ENCODE data around the gene RPRD1B. TPM values are rescaled to one million over a fixed set of nuclear protein-coding genes. Genes with fewer than 3 reads are reported as not detected.
A peak's percentile ranks its signal among the peaks of the same experiment; 100 is the strongest.

Gene RPRD1B
- total and polyA plus RNA-seq, 3 experiments from 2014 or later = 5.2 to 39.1 (median 39.1) TPM

DNA sequence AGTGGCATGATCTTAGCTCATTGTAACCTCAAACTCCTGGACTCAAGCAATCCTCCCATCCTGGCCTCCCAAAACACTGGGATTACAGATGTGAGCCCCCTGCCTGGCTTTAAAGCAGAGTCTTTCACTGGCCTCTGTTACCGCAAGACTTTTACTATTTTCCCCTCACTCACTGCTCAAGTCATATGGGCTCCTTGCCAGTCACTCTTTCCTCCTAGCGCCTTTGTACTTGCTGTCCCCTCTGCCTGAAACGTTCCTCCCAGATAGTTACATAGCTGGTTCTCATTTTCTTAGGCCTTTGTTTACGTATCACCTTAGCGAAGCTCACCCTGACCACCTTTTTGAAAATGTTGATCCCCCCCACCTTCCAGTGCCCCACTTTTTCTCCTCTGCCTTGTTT, 29.3 kb downstream of the RPRD1B start:
- H3K27me3 ChIP-seq (ENCODE audit: insufficient read depth, low read length, poor library complexity, severe bottlenecking) = no peaks in the 10 kb centered on the region
- no peaks in the 10 kb centered on the region for H3K9me3 ChIP-seq (ENCODE audit: low read length)
- ChIA-PET CTCF (no interaction called here), POLR2A (no interaction called here)
- Mint-ChIP-seq H3K4me1 (peaks cover 0 to 7% (median 0%) of the 10 kb centered on the region in 3 donors), H3K36me3 (peaks cover 7 to 30% (median 25%) of the 10 kb centered on the region in 3 donors), H3K27me3 (no peaks in the 10 kb centered on the region), H3K4me3 (no peak overlapping the region), H3K27ac (no peak overlapping the region), H3K9me3 (no peaks in the 10 kb centered on the region)
- no peak for DNase-seq
- no peak overlapping the region for H3K4me3 ChIP-seq (ENCODE audit: low read length)
- H3K4me1 ChIP-seq (ENCODE audit: insufficient read depth, low read length) = no peaks in the 10 kb centered on the region
- H3K36me3 ChIP-seq (ENCODE audit: insufficient read depth, low read length) = peaks cover 79% of the 10 kb centered on the region
- H3K27ac ChIP-seq (ENCODE audit: low read depth, low read length) = no peak overlapping the region

DNA sequence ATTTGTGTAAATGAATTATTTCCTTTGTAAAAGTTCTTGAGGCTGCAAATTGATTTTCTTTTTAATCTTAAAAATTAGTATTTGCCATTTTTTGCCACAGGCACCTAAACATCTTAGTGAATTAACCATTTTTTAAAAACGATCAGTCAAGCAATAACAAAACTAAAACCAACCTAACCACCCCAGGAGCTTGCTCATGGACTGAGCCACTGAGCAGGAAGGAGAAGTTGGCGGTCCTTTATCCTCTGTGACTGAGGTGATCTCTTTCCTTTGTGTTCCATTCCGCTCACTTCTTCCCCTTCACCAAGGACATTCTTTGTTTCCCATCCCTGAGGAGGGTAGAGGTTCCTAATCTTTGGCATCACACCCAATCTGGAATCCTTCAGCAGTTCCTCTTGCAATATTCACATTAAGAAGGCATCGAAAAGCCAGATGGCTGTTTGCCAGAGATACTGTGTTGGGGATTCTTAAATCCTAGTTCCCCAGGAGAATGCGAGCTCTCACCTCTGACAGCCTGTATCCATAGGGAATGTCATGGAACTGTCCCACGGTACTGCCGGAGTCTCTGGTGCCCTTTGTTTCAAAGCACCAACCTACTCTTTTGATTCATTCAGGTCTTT, 30.5 kb downstream of the RPRD1B start:
- no peaks in the 10 kb centered on the region for H3K4me1 ChIP-seq (ENCODE audit: insufficient read depth, low read length)
- no peaks in the 10 kb centered on the region for H3K9me3 ChIP-seq (ENCODE audit: low read length)
- Mint-ChIP-seq H3K27ac (no peak overlapping the region), H3K9me3 (no peaks in the 10 kb centered on the region), H3K4me1 (peaks cover 0 to 7% (median 0%) of the 10 kb centered on the region in 3 donors), H3K27me3 (no peaks in the 10 kb centered on the region), H3K4me3 (no peak overlapping the region), H3K36me3 (peaks cover 8 to 32% (median 26%) of the 10 kb centered on the region in 3 donors)
- CTCF ChIA-PET = interaction anchor here (1.3 to 1.7 kb wide), 2 partner anchors 10 to 157 kb away, joined by 4 to 5 read pairs; no protein-coding TSS in a partner anchor
- no peak overlapping the region for H3K4me3 ChIP-seq (ENCODE audit: low read length)
- DNase-seq = no peak
- POLR2A ChIA-PET = no interaction called here
- H3K36me3 ChIP-seq (ENCODE audit: insufficient read depth, low read length) = peaks cover 73% of the 10 kb centered on the region
- H3K27me3 ChIP-seq (ENCODE audit: insufficient read depth, low read length, poor library complexity, severe bottlenecking) = no peaks in the 10 kb centered on the region
- no peak overlapping the region for H3K27ac ChIP-seq (ENCODE audit: low read depth, low read length)

DNA sequence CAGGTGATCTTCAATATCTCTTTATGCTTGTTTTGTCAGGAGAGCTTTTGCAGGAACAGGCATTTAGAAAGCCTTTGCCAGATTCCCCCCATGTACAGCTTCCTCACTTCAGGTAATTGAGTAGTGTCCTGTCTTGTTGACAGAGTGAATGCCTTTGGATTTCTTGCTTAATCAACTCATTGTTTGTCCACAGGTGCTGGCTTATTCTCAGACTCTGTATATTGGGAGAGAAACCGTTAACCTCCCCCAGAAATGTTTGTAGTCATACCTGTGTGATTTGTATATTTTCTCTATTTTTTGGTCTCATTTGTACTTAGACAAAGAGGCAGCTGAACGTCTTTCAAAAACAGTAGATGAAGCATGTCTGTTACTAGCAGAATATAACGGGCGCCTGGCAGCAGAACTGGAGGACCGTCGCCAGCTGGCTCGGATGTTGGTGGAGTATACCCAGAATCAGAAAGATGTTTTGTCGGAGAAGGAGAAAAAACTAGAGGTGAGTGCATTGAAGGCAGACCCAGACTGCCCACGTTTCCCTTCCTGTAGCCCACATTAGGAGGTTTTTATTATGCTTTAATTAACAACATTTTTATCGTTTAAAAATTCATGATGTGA, 32.3 kb downstream of the RPRD1B start:
- Mint-ChIP-seq H3K4me3 (no peak overlapping the region), H3K9me3 (no peaks in the 10 kb centered on the region), H3K27me3 (no peaks in the 10 kb centered on the region), H3K27ac (no peak overlapping the region), H3K36me3 (peaks cover 15 to 32% (median 22%) of the 10 kb centered on the region in 3 donors), H3K4me1 (no peaks in the 10 kb centered on the region)
- H3K4me3 ChIP-seq (ENCODE audit: low read length) = no peak overlapping the region
- POLR2A ChIA-PET = no interaction called here
- H3K4me1 ChIP-seq (ENCODE audit: insufficient read depth, low read length) = no peaks in the 10 kb centered on the region
- H3K36me3 ChIP-seq (ENCODE audit: insufficient read depth, low read length) = peaks cover 60% of the 10 kb centered on the region
- CTCF ChIA-PET = interaction anchor here (1.7 kb wide), 1 partner anchor 155 kb away, joined by 5 read pairs; no protein-coding TSS in a partner anchor
- no peak for DNase-seq
- no peak overlapping the region for H3K27ac ChIP-seq (ENCODE audit: low read depth, low read length)
- H3K27me3 ChIP-seq (ENCODE audit: insufficient read depth, low read length, poor library complexity, severe bottlenecking) = no peaks in the 10 kb centered on the region
- no peaks in the 10 kb centered on the region for H3K9me3 ChIP-seq (ENCODE audit: low read length)

DNA sequence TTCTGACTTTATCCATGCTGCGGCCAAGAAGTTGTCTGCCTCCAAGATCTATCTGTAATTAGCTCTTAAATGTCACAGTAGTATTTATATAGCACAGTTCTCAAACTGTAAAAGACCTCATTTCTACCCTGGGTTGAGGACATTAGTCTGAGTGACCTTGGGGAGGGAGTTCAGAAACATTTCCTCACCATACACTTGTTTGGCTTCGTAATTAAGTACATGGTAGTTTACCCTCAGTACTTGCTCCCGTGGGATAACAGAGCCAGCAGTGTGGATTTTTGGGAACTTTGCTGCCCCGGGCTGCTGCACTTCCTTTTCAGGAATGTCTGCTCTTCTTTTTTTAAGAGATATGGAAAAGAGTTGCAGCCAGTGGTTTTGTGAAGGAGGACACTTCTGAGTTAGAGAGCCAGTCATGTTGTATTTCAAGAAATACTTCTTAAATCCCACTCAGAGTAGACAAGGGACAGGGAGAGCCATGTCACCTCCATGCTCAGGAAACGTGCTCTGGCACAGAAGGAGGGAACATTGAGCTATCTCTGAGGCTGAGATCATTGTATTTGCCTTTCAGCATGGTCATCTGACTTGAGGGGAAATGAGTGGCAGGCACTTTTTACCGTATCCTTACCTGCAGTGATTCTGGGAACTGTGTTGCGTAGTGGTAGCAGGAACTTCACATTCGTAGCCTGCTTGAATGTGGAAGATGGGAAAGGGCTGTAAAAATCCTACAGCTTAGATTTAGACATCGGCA, 33.6 kb downstream of the RPRD1B start:
- CTCF ChIA-PET = interaction anchor here (1.0 kb wide), 1 partner anchor 9 kb away, joined by 4 read pairs; no protein-coding TSS in a partner anchor

DNA sequence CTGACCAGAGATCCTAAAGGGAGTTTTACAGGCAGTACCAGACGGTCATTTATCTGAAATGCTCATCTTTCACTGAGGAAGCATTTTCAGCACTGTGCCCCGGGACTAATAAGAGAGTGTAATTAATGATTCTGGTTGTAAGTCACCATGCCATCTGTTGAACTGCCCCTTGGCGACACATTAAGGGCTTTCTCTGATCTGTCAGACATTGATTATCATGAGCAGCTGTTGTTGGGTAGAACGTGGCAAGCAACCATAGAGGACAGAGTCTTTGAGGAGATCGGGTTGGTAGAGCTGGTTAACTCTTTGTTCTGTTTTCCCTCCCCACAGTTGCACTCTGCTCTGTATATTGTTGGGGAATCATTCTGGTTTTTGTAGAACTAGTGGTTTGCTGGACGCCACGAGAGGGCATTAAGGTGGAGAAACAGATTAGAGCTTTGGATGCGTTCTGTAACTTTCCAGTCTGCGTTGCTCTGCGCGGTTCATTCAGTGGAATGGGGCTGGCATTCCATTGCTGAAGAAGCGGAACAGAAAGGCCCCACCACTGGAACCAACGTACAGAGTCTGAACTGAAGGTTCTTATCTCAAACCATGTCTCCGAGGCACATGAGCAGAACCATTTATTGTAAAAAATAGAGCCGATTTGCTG, 34.3 kb downstream of the RPRD1B start:
- no peak overlapping the region for H3K27ac Mint-ChIP-seq
- Histone ChIP-seq H3K27ac (ENCODE audit: low read depth, low read length) (no peak overlapping the region), H3K4me1 (ENCODE audit: insufficient read depth, low read length) (no peaks in the 10 kb centered on the region), H3K27me3 (ENCODE audit: insufficient read depth, low read length, poor library complexity, severe bottlenecking) (no peaks in the 10 kb centered on the region), H3K36me3 (ENCODE audit: insufficient read depth, low read length) (peaks cover 41% of the 10 kb centered on the region), H3K9me3 (ENCODE audit: low read length) (no peaks in the 10 kb centered on the region), H3K4me3 (ENCODE audit: low read length) (no peak overlapping the region)
- no peaks in the 10 kb centered on the region for H3K27me3 Mint-ChIP-seq
- no peaks in the 10 kb centered on the region for H3K9me3 Mint-ChIP-seq
- CTCF ChIA-PET = no interaction called here
- H3K4me1 Mint-ChIP-seq = peaks cover 0 to 10% (median 6%) of the 10 kb centered on the region in 3 donors
- peaks cover 28 to 48% (median 41%) of the 10 kb centered on the region in 3 donors for H3K36me3 Mint-ChIP-seq
- POLR2A ChIA-PET = no interaction called here
- DNase-seq = no peak
- H3K4me3 Mint-ChIP-seq = no peak overlapping the region

More for the DNA sequence above, 33.6 kb downstream of the RPRD1B start:
- no peaks in the 10 kb centered on the region for H3K27me3 ChIP-seq (ENCODE audit: insufficient read depth, low read length, poor library complexity, severe bottlenecking)
- H3K36me3 Mint-ChIP-seq = peaks cover 25 to 41% (median 34%) of the 10 kb centered on the region in 3 donors
- POLR2A ChIA-PET = no interaction called here
- no peak overlapping the region for H3K4me3 ChIP-seq (ENCODE audit: low read length)
- H3K9me3 Mint-ChIP-seq = no peaks in the 10 kb centered on the region
- H3K36me3 ChIP-seq (ENCODE audit: insufficient read depth, low read length) = peaks cover 48% of the 10 kb centered on the region
- H3K27ac ChIP-seq (ENCODE audit: low read depth, low read length) = no peak overlapping the region
- H3K9me3 ChIP-seq (ENCODE audit: low read length) = no peaks in the 10 kb centered on the region
- peaks cover 0 to 3% (median 0%) of the 10 kb centered on the region in 3 donors for H3K4me1 Mint-ChIP-seq
- no peaks in the 10 kb centered on the region for H3K27me3 Mint-ChIP-seq
- H3K4me3 Mint-ChIP-seq = no peak overlapping the region
- H3K27ac Mint-ChIP-seq = no peak overlapping the region
- H3K4me1 ChIP-seq (ENCODE audit: insufficient read depth, low read length) = no peaks in the 10 kb centered on the region
- DNase-seq = no peak

DNA sequence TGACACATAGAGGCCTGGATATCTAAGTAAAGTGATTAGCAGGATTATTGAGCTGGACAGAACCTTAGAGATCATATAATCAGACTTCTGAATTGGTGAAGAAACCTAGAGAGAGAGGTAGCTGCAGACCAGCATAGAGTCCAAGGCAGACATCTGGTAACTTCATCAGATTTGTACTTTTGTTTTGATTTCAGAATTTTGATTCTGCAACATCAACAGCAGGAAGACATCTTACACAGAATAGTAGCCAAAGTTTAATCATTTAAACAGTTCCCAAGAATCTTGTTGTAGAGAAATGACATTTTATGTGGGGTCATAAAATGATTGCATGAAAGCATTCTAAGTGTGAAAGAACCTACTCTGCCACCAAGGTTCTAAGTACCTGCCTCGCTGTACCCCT, 39.4 kb downstream of the RPRD1B start:
- no peaks in the 10 kb centered on the region for H3K27me3 ChIP-seq (ENCODE audit: insufficient read depth, low read length, poor library complexity, severe bottlenecking)
- H3K27ac ChIP-seq (ENCODE audit: low read depth, low read length) = no peak overlapping the region
- no peaks in the 10 kb centered on the region for H3K9me3 ChIP-seq (ENCODE audit: low read length)
- Mint-ChIP-seq H3K36me3 (peaks cover 31 to 80% (median 39%) of the 10 kb centered on the region in 3 donors), H3K27ac (peak overlapping the region in 3 of 8 donors; percentile 2 to 71 (median 3)), H3K9me3 (no peaks in the 10 kb centered on the region), H3K4me1 (peaks cover 9 to 34% (median 30%) of the 10 kb centered on the region in 3 donors), H3K4me3 (no peak overlapping the region), H3K27me3 (no peaks in the 10 kb centered on the region)
- ChIA-PET POLR2A (no interaction called here), CTCF (interaction anchor here (0.7 to 2.6 kb wide), 9 partner anchors 9 to 150 kb away, joined by 3 to 16 read pairs (median 3); no protein-coding TSS in a partner anchor)
- H3K4me3 ChIP-seq (ENCODE audit: low read length) = no peak overlapping the region
- no peaks in the 10 kb centered on the region for H3K4me1 ChIP-seq (ENCODE audit: insufficient read depth, low read length)
- peaks cover 10% of the 10 kb centered on the region for H3K36me3 ChIP-seq (ENCODE audit: insufficient read depth, low read length)
- DNase-seq = no peak

DNA sequence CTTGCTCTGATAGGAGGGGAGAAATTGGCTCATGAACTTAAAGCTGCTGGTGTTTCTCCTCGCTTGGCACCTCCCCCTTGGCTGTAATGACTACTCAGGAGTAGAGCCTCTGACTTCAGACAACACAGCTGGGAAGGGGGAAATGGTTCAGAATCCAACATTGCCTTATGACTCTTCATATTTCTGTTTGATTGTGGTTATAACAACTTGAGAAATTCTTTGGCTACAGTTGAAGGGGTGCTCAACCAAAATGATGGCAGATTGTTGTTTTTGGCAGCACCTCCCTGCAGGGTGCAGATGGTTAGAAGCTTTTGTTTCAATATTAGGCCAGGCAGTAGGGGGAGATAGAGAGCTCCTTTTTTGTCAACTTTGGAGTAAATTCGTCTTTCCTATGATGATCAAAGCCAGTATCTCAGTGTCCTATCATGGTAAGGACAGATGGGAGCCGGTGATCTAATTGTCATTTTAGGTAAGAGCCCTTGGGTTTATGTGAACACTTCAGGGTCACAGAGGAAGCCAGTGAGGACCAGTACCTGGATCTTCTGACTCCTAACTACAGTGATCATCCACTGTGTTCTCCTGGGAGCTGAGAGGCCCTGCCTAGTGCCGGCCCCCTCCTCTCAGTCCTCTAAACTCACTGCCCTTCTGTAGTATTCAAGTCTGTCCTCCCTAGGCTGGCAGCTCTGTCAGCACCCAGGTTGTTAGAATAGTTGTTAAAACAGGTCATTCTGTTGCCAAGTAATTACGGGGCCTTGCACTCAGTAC, 39.9 kb downstream of the RPRD1B start:
- peak in 1 of 5 donors; percentile 14 for DNase-seq
- H3K9me3 Mint-ChIP-seq = no peaks in the 10 kb centered on the region
- no peaks in the 10 kb centered on the region for H3K9me3 ChIP-seq (ENCODE audit: low read length)
- CTCF ChIA-PET = interaction anchor here (0.7 to 2.6 kb wide), 9 partner anchors 9 to 150 kb away, joined by 3 to 16 read pairs (median 3); no protein-coding TSS in a partner anchor
- POLR2A ChIA-PET = no interaction called here
- H3K36me3 Mint-ChIP-seq = peaks cover 35 to 82% (median 42%) of the 10 kb centered on the region in 3 donors
- no peak overlapping the region for H3K4me3 Mint-ChIP-seq
- H3K36me3 ChIP-seq (ENCODE audit: insufficient read depth, low read length) = peaks cover 10% of the 10 kb centered on the region
- H3K27me3 ChIP-seq (ENCODE audit: insufficient read depth, low read length, poor library complexity, severe bottlenecking) = no peaks in the 10 kb centered on the region
- H3K4me1 Mint-ChIP-seq = peaks cover 11 to 34% (median 30%) of the 10 kb centered on the region in 3 donors
- no peak overlapping the region for H3K27ac ChIP-seq (ENCODE audit: low read depth, low read length)
- peak overlapping the region in 4 of 8 donors; percentile 0 to 71 (median 38) for H3K27ac Mint-ChIP-seq
- no peak overlapping the region for H3K4me3 ChIP-seq (ENCODE audit: low read length)
- H3K4me1 ChIP-seq (ENCODE audit: insufficient read depth, low read length) = no peaks in the 10 kb centered on the region
- no peaks in the 10 kb centered on the region for H3K27me3 Mint-ChIP-seq
